ENCODE measurements around the gene MAMDC2. TPM values are rescaled to one million over a fixed set of nuclear protein-coding genes. Genes with fewer than 3 reads are reported as not detected.
A peak's percentile ranks its signal among the peaks of the same experiment; 100 is the strongest.

The MAMDC2 gene, protein sequence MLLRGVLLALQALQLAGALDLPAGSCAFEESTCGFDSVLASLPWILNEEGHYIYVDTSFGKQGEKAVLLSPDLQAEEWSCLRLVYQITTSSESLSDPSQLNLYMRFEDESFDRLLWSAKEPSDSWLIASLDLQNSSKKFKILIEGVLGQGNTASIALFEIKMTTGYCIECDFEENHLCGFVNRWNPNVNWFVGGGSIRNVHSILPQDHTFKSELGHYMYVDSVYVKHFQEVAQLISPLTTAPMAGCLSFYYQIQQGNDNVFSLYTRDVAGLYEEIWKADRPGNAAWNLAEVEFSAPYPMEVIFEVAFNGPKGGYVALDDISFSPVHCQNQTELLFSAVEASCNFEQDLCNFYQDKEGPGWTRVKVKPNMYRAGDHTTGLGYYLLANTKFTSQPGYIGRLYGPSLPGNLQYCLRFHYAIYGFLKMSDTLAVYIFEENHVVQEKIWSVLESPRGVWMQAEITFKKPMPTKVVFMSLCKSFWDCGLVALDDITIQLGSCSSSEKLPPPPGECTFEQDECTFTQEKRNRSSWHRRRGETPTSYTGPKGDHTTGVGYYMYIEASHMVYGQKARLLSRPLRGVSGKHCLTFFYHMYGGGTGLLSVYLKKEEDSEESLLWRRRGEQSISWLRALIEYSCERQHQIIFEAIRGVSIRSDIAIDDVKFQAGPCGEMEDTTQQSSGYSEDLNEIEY
- total RNA-seq, result 76.7 to 92.6 TPM (median 77.5 TPM) in 3 replicates
- long read RNA-seq, transcript MAMDC2-201 (14 exons, 3,616 nt), result major isoform, 186 of 245 reads
- long read RNA-seq, partial matches to known transcripts, result 23 of 245 reads
- long read RNA-seq, other reads (novel, unspliced or antisense), result 36 of 245 reads

DNA sequence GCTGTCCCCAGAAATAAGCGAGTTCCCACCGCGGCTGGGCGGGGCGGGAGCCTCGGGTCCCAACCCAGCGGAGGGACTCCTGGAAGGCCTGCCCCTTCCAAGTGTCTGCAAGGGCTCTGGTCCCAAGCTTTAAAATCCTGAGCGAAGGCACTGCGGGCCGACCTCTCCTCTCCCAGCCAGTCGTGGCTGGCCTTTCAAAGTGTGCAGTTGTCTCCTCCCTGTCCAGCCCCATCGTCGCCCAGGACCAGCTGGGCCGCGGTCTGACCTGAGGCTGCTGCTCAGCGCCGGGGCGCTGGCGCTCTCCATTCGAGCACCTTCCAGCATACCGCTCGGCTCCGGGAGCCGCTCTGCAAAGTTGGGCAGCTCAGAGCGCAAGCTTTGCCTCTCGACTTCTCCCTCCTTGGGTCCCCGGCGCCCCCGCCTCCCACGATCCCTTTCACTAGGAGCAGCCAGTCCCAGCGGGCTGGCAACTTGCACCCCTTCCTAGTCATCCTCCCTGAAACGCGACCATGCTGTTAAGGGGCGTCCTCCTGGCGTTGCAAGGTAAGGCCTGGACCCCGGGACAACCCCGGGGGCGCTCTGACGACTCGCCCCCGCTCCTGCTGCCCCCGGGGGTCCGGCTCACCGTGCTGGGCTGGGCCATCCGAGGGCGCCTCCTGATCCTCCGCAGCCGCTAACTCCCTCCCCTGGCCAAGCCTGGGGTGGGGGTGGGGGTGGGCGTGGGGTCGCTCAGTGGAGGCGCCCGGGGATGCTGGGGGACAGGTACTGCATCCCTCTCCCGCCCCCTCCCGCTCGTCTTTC, at the start of gene MAMDC2:
TSS of gene MAMDC2 (plus strand) at position 160 of the 801 bp plus-strand sequence. CDS start at position 510, 350 bp downstream.
- Mint-ChIP-seq H3K36me3 (ENCODE audit: low read depth) (peaks cover 10% of the 10 kb centered on the region), H3K27ac (ENCODE audit: unreplicated experiment) (peak within 1 kb of the TSS; percentile 92), H3K4me3 (ENCODE audit: unreplicated experiment) (peak within 1 kb of the TSS; percentile 97), H3K4me1 (ENCODE audit: low read depth) (peaks cover 69% of the 10 kb centered on the region), H3K9me3 (ENCODE audit: low read depth) (no peaks in the 10 kb centered on the region), H3K27me3 (ENCODE audit: low read depth) (no peaks in the 10 kb centered on the region)
- TF ChIP-seq, protein P1, sequence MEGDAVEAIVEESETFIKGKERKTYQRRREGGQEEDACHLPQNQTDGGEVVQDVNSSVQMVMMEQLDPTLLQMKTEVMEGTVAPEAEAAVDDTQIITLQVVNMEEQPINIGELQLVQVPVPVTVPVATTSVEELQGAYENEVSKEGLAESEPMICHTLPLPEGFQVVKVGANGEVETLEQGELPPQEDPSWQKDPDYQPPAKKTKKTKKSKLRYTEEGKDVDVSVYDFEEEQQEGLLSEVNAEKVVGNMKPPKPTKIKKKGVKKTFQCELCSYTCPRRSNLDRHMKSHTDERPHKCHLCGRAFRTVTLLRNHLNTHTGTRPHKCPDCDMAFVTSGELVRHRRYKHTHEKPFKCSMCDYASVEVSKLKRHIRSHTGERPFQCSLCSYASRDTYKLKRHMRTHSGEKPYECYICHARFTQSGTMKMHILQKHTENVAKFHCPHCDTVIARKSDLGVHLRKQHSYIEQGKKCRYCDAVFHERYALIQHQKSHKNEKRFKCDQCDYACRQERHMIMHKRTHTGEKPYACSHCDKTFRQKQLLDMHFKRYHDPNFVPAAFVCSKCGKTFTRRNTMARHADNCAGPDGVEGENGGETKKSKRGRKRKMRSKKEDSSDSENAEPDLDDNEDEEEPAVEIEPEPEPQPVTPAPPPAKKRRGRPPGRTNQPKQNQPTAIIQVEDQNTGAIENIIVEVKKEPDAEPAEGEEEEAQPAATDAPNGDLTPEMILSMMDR (IDR thresholded peaks at IDR 0.05), result no peak
- DNase-seq (ENCODE audit: low spot score), result no peak

DNA sequence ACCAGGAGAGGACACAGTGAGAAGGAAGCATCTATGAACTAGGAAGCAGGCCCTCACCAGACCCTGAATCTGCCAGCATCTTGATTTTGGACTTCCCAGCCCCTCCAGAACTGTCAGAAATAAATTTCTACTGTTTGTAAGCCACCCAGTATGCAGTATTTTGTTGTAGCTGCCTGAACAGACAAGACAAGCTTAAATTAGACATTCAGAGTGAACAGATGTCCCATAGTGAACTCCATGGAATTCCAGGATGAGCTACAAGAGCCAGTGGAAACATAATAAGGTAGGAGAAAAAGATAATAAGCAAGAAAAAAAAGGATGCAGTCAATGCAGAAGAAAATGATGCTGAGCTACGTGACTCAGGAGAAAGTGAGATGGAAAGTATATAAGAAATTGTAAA, 47.8 kb upstream of the MAMDC2 start:
- DNase-seq (ENCODE audit: low spot score), result no peak
- no peak overlapping the region for H3K27ac Mint-ChIP-seq (ENCODE audit: unreplicated experiment)
- H3K36me3 Mint-ChIP-seq (ENCODE audit: low read depth), result no peaks in the 10 kb centered on the region
- H3K27me3 Mint-ChIP-seq (ENCODE audit: low read depth), result no peaks in the 10 kb centered on the region
- peaks cover 3% of the 10 kb centered on the region for H3K9me3 Mint-ChIP-seq (ENCODE audit: low read depth)
- TF ChIP-seq, protein P1 (IDR thresholded peaks at IDR 0.05), result no peak
- peaks cover 24% of the 10 kb centered on the region for H3K4me1 Mint-ChIP-seq (ENCODE audit: low read depth)
- H3K4me3 Mint-ChIP-seq (ENCODE audit: unreplicated experiment), result no peak overlapping the region

DNA sequence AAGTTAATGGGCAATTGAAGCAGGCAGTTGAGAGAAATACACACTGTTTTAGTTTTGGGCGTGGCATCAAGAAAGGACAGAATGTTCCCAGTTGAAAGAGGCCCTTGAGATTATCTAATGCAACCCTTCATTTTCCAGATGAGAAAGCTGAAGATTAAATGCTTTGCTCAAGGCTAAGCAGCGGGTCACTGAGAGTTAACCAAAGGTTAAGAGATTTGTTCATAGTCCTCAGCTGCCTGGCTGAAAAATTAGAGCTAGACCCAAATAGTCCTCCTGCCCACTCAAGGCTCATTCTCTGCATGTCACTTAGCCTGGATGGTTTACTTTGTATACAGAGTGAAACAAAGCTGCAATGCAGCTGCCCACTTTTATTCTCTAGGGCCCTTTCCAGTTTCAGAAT, 46.7 kb upstream of the MAMDC2 start:
- Mint-ChIP-seq H3K27me3 (ENCODE audit: low read depth) (no peaks in the 10 kb centered on the region), H3K4me1 (ENCODE audit: low read depth) (peaks cover 24% of the 10 kb centered on the region), H3K4me3 (ENCODE audit: unreplicated experiment) (no peak overlapping the region), H3K36me3 (ENCODE audit: low read depth) (no peaks in the 10 kb centered on the region), H3K9me3 (ENCODE audit: low read depth) (peaks cover 10% of the 10 kb centered on the region), H3K27ac (ENCODE audit: unreplicated experiment) (no peak overlapping the region)
- TF ChIP-seq, protein P1 (IDR thresholded peaks at IDR 0.05), result no peak
- no peak for DNase-seq (ENCODE audit: low spot score)

DNA sequence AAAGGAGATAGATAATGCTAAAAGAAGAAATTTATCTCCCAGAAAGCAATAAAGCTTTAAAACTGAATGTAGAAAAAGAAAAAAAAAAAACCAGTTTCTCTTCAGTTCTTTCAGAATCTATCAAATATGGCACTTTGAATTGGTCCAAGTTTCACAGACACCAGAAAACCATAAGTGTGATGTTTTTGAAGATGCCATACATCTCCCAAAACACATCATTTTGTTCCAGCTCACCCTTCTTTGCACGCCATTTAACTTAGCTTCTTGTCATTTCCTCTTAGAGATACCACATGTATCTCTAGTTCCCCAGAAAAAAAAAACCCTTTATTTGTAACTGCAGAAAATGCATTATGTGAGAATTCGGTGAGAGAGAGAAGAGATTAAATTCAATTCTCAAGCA, 46.1 kb upstream of the MAMDC2 start:
- Mint-ChIP-seq H3K9me3 (ENCODE audit: low read depth) (peaks cover 10% of the 10 kb centered on the region), H3K4me1 (ENCODE audit: low read depth) (peaks cover 24% of the 10 kb centered on the region), H3K27me3 (ENCODE audit: low read depth) (no peaks in the 10 kb centered on the region), H3K36me3 (ENCODE audit: low read depth) (no peaks in the 10 kb centered on the region), H3K27ac (ENCODE audit: unreplicated experiment) (peak overlapping the region; percentile 29), H3K4me3 (ENCODE audit: unreplicated experiment) (no peak overlapping the region)
- no peak for DNase-seq (ENCODE audit: low spot score)
- TF ChIP-seq, protein P1 (IDR thresholded peaks at IDR 0.05), result no peak

DNA sequence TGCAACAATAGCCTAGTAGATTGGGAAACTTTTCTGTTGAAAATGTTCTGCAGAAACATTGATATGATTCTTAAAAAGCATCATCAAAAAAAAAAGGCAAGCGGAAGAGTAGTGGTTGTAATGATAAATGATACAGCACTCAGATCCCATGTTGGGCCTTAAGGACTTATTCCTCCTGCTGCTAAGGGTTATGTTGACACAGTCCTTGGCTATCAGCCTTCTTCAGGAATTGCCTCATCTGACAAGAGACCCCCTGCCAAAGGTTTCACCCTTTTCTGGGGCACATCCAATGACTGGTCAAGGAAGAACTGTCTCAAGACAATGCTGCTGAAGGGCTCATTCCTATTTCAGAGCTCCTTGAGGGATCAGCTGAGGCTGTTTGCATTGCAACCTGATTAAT, 44.3 kb upstream of the MAMDC2 start:
- no peak for DNase-seq (ENCODE audit: low spot score)
- Mint-ChIP-seq H3K27me3 (ENCODE audit: low read depth) (no peaks in the 10 kb centered on the region), H3K36me3 (ENCODE audit: low read depth) (peaks cover 2% of the 10 kb centered on the region), H3K27ac (ENCODE audit: unreplicated experiment) (no peak overlapping the region), H3K9me3 (ENCODE audit: low read depth) (peaks cover 12% of the 10 kb centered on the region), H3K4me3 (ENCODE audit: unreplicated experiment) (no peak overlapping the region), H3K4me1 (ENCODE audit: low read depth) (peaks cover 40% of the 10 kb centered on the region)
- TF ChIP-seq, protein P1 (IDR thresholded peaks at IDR 0.05), result no peak
